HG03135 (cell line): Measurements from ENCODE around the gene MAGEF1.

Experiments used
- ATAC-seq: cut with Tn5 transposase; IDR thresholded peaks from one replicate; pipeline ENCODE4 v1.9.1; 2021; ENCODE audit warnings: mild to moderate bottlenecking, moderate library complexity; ENCODE audit not compliant: unreplicated experiment

The MAGEF1 gene

DNA sequence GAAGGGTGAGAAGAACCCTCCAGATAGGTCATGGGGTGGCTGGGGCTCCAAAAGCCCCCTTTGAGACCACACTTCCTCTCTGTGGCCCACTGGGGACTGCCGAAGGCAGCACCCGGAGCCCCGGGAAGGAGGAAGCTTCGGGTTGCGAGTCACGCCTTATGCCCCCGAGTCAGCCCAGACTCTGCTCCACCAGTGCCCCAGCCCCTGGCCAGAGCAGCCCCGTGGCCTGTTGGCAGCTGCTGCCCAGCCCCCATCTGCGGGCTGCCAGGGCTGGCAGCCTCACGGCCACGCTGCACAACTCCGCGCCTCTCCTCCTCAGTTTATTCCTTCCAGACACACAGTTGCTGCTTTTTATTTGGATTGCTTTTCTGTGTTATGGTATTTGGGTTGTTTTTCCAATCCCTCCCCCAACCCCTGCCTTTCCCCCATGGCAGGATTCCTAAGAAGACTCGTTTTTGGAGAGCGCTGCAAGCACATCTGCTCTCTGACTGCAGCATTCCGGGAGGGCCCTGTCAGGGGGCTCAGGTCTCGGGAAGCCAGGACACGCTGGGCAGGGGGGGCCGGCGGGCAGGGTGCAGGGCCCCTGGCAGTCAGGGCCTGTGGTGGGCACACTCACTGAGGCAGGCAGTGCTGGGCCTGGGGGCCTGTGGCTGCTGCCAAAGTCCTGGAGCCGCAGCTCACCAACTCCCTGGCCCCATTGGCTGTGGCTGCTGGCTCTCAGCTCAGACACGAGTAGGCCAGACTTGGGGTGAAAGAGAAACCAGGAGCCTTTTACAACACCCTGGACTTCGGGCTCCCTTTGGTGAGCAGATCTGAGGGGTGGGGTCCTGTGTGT lies 20.2 kb downstream of the MAGEF1 start:
- no peak for ATAC-seq

- ATAC-seq, result no peak
Observed at GRCh38 chr3:184690192-184690883, 21.5 kb downstream of the MAGEF1 start.

DNA sequence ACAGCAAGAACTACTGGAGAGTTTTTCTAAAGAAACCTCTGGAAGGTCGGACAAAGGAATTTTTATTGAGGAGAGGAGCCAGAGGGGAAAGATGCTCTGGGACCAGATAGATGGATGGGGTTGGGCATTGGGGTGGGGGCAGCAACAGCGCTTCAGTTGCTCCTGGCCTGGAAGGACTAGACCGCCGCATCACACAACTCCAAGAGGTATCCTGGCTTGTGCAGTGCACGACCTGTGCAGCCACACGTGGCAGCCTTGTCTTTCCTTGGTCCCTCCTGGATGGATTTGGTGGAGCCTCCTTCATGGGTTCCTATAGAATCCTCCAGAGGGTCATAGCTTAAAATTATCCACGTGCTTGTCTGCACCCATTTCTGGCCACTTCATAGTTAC lies 23.0 kb downstream of the MAGEF1 start:
- ATAC-seq, result no peak

DNA sequence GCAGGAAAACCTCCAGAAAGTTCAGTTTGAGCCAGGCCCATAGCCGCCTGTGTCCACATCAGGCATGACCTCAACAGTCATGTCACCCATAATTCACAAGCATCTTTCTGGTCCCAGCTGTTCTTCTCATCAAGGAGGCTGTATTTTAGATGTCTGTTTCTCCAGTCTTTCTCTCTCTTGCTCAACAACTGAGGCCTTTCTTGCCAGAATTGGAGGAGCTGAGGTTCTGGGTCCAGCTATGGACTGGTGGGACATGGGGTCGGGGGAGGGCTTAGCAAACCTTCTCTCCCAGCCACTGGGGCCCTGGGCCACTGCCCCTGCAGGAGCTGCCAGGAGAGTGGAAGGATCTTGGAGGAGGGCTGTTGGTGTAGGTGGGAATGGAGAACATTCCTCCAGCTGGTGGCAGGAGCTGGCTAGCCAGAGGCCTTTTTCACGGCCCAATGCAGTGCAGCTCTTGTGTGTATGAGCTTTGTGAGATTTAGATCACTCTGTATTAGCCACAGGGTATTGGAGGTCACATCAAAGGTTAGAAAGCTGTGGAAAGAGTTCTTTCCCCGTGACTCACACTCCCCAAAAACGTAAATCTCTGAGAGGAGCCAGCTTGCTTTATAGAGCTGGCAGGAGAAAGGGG lies 23.5 kb downstream of the MAGEF1 start:
- no peak for ATAC-seq

- no peak for ATAC-seq
Observed at GRCh38 chr3:184687363-184688015, 24.4 kb downstream of the MAGEF1 start.

DNA sequence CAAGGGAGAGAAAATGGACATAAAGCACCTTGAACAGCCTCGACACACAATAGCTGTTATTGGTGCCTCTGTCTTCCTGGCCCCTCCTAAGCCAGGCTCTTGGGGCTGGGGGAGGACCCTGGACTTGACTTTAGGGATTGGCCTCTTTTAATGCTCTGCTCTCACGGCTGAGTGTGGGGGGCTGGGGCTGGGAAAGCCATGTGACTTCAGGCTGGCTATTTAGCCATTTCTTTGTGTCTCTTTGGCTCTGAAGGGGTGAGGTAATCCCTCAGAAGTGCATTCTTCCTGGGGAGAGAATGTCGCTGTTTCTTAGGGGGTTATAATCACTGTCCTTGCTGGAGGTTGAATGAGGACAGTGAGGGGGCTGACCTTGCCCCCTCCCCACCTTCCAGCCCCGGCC lies 26.2 kb downstream of the MAGEF1 start:
- no peak for ATAC-seq

GRCh38 chr3:184685055-184685454 lies 26.8 kb downstream of the MAGEF1 start:
- ATAC-seq, result no peak

- no peak for ATAC-seq
Observed at GRCh38 chr3:184683900-184684560, 27.8 kb downstream of the MAGEF1 start.

DNA sequence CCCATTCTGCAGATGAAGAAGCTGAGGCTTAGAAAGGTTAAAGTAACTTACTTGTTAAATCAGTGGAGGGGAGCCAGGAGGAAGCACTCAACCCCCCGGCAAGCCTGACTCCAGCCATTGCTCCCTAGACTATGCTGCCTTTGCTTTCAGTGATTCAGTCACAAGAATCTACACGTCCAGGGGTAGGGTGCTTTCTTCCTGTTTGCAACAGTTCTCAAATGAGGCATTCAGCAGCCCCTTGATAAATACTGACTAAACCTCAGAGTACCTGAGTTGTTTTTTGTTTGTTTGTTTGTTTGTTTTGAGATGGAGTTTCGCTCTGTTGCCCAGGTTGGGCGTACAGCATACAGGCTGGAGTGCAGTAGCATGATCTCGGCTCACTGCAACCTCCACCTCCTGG lies 28.6 kb downstream of the MAGEF1 start:
- no peak for ATAC-seq

- no peak for ATAC-seq
Observed at GRCh38 chr3:184682671-184683070, 29.2 kb downstream of the MAGEF1 start.

GRCh38 chr3:184680385-184681345 lies 31.2 kb downstream of the MAGEF1 start:
- ATAC-seq, result no peak

DNA sequence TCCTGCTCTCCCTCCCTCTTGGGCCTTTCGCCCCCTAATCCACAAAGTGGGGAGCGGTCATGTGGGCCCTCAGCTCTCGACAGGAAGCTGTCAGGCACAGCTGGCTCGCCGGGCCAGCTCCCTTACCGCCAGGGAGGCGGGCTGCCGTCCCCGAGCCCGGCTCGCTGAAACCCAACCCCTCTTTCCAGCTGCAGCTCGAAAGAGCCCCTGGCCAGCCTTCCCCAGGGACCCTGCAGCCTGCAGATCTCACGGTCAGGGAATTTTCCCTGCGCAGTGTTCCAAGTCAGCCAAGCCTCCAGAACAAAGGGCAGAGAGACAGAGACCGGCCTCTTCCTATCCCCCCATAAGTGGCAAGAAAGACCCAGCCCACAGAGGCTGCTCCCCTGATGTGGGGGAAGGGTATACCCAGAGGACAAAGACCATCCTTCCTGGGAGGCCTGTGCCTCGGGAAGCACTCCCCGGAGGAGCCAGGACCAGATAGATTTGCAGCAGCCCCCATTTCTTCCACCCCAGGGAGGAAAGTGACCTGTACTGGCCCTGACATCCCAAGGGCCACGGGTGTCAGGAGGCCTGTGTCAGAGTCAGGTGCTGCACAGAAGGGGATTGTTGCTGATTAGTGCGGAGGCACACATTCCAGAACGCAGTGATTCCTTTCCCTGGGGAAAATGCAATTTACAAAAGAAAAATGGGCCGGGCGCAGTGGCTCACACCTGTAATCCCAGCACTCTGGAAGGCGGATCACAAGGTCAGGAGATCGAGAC lies 32.6 kb downstream of the MAGEF1 start:
- no peak for ATAC-seq

DNA sequence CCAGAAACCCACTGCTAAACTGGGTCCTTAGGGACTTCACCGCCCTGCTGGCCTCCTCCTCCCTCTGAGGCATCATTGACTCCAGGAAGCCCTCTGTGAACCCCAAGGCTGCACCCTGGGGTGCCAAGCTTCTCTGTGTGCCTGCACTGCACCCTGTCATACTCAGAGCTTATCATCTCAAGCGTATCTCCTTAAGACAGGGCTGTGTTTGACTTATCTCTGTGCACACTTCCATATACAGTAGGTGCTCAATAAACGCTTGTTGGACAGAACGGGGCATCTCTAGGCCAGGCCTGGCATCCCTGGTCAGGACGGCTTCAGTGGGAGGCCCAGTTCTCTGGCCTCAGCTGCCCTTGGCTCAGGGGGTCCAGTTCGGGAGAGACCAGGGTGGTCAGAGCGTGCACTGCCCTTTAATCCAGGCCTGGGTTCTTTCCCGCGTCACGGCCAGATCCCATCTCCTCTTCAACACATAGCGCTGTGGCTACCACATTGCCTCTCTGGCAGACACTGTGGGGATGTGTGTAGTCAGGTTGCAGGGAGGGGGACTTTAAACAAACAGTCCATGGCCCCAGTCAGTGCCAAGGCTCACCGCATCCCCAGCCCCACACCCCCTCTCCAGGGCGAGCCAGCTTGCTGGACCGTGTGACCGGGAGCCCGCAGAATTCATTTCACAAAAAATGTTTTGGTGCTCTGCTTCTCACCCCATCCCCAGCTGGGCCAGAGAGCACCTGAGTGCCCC lies 33.4 kb downstream of the MAGEF1 start:
- ATAC-seq, result no peak

DNA sequence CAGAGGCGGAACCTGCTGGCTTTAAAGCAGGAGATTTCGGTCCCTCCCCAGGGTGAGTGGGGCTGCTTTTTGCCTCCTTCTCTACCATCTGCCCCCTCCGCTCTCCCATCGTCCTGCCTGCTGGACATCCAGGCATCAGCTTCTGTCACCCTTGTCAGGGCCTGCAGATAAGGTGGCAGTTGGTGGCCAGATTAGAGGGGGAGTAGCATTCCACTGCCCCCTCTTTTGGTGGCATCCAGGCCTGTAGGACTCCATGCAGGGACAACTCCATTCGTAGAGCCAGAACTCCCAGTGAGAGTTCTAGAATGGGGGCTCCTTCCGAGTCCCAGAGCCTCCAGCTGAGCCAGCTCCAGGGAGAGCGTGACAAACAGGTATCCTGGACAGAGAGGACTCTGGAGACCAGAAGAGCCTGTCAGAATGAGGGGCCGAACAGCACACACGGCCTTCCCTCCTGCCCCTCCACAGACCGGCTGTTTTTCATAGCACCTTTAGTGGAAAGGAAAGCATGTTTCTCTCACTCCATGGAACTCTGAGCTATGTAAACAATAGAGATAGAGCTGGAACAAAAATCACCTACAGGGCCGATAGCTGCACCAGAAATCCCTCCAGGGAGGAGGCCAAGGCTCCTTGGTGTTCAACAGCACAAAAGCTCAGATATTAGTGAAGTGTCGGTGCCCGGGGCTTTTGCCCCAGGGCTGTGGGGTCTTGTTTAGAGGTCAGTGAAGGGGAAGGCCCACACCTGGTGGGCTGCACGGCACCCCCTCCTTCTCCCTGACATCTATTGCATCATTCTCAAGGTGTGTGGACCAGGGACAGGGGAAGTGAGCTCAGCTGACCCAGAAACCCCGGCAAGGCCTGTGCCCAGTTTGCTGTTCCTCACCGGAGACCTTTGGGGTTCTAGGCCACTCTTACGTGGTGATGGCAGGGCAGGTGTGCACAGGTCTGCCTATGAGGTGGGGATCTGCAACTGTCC lies 34.2 kb downstream of the MAGEF1 start:
- no peak for ATAC-seq

DNA sequence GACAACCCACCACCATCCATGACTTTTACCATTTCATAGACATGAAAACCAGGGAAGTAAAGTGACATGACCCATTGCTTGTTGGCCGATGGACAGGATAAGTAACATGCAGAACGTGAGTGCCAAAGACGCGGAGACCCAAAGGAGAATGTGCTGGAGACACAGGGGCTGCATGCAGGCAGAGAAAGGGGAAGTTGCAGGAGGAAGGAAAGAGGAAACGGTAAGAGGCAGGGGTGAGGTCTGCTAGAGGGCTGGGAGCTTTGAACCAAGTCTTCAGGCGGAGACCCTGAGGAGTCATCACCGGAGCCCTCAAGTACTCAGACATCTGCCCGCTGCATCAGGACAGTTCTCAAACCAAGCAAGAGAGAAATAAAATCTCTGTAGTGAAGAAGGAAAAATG lies 34.9 kb downstream of the MAGEF1 start:
- ATAC-seq, result no peak

GRCh38 chr3:184674626-184675025 lies 37.2 kb downstream of the MAGEF1 start:
- ATAC-seq, result no peak
